ENCODE data around the gene PDS5A. TPM values are rescaled to one million over a fixed set of nuclear protein-coding genes. Genes with fewer than 3 reads are reported as not detected.
"Not testable (repeated sequence)": the region's sequence is repeated elsewhere in the genome, so short reads cannot be mapped to it uniquely, and the experiment has no call there.

PDS5A gene, protein sequence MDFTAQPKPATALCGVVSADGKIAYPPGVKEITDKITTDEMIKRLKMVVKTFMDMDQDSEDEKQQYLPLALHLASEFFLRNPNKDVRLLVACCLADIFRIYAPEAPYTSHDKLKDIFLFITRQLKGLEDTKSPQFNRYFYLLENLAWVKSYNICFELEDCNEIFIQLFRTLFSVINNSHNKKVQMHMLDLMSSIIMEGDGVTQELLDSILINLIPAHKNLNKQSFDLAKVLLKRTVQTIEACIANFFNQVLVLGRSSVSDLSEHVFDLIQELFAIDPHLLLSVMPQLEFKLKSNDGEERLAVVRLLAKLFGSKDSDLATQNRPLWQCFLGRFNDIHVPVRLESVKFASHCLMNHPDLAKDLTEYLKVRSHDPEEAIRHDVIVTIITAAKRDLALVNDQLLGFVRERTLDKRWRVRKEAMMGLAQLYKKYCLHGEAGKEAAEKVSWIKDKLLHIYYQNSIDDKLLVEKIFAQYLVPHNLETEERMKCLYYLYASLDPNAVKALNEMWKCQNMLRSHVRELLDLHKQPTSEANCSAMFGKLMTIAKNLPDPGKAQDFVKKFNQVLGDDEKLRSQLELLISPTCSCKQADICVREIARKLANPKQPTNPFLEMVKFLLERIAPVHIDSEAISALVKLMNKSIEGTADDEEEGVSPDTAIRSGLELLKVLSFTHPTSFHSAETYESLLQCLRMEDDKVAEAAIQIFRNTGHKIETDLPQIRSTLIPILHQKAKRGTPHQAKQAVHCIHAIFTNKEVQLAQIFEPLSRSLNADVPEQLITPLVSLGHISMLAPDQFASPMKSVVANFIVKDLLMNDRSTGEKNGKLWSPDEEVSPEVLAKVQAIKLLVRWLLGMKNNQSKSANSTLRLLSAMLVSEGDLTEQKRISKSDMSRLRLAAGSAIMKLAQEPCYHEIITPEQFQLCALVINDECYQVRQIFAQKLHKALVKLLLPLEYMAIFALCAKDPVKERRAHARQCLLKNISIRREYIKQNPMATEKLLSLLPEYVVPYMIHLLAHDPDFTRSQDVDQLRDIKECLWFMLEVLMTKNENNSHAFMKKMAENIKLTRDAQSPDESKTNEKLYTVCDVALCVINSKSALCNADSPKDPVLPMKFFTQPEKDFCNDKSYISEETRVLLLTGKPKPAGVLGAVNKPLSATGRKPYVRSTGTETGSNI (N-terminal part only)
- 70.9 and 73.7 TPM in 2 replicates for total RNA-seq

DNA sequence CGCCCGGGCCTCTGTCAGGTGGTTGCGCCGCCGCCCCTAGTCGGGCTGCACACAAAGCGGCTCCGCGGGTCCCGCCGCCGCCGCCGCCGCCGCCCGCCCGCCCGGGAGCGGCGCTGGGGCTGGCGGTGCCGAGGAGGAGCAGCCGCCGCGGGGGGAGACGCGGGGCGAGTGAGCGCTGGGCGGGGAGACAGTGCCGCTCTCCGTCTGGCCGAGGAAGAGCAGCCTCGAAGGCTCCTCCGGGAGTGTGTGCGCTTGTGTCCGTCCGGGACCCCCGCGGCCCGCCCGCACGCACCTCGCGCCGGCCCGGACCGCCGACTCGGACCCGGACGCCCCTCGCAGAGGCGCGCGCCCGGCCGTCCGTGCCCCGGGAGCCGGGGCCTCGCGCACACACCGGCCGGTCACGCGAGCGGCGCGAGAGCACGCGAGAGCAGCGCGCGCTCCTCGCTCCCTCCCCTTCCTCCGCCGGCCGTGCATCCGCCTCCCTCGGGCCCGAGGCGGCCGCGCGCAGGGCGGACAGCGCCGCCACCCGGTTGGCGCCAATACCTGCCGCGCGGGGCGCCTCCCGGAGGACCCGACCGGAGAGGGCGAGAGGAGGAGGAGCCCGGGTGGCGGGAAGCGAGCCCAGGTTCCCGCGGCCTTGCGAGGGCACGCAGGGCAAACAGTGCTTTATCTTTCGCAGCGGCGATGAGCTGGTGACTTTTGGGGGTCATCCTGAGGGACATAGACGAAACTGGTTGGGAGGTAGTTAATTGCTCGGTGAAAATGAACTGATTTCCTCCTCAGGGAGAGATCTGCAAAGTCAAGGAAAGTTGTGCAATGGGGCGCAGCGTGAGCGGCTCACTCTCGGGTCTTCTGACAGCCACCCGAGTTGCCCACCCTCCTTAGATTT, at the start of gene PDS5A:
PDS5A (minus strand) TSS at position 423 of the 889 bp plus-strand sequence. CDS start 1,334 bp downstream, outside the sequence.
- TF ChIP-seq, protein P1, sequence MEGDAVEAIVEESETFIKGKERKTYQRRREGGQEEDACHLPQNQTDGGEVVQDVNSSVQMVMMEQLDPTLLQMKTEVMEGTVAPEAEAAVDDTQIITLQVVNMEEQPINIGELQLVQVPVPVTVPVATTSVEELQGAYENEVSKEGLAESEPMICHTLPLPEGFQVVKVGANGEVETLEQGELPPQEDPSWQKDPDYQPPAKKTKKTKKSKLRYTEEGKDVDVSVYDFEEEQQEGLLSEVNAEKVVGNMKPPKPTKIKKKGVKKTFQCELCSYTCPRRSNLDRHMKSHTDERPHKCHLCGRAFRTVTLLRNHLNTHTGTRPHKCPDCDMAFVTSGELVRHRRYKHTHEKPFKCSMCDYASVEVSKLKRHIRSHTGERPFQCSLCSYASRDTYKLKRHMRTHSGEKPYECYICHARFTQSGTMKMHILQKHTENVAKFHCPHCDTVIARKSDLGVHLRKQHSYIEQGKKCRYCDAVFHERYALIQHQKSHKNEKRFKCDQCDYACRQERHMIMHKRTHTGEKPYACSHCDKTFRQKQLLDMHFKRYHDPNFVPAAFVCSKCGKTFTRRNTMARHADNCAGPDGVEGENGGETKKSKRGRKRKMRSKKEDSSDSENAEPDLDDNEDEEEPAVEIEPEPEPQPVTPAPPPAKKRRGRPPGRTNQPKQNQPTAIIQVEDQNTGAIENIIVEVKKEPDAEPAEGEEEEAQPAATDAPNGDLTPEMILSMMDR (IDR thresholded peaks at IDR 0.05; ENCODE audit: extremely low read depth, low read depth, low read length) = peak; percentile 74
- Histone ChIP-seq H3K4me2 (ENCODE audit: insufficient read depth, low read length) (peak within 1 kb of the TSS; percentile 97), H3K4me1 (ENCODE audit: insufficient read depth, low read length) (peaks cover 16% of the 10 kb centered on the region), H3K36me3 (ENCODE audit: insufficient read depth, low read length) (peaks cover 13% of the 10 kb centered on the region), H3K27ac (ENCODE audit: low read depth, low read length) (peak within 1 kb of the TSS; percentile 78), H2AFZ (ENCODE audit: low read length) (peak within 1 kb of the TSS; percentile 99), H3K79me2 (ENCODE audit: insufficient read depth, low read length) (peaks cover 45% of the 10 kb centered on the region), H3K27me3 (ENCODE audit: insufficient read depth, low read length) (no peaks in the 10 kb centered on the region), H3K9me3 (ENCODE audit: low read depth, low read length) (no peaks in the 10 kb centered on the region), H4K20me1 (ENCODE audit: insufficient read depth, low read length) (peaks cover 20% of the 10 kb centered on the region), H3K4me3 (ENCODE audit: insufficient read depth, low read length) (peak within 1 kb of the TSS; percentile 89)
- peak; percentile 98 for DNase-seq (ENCODE audit: insufficient read length, low spot score, missing footprints)

DNA sequence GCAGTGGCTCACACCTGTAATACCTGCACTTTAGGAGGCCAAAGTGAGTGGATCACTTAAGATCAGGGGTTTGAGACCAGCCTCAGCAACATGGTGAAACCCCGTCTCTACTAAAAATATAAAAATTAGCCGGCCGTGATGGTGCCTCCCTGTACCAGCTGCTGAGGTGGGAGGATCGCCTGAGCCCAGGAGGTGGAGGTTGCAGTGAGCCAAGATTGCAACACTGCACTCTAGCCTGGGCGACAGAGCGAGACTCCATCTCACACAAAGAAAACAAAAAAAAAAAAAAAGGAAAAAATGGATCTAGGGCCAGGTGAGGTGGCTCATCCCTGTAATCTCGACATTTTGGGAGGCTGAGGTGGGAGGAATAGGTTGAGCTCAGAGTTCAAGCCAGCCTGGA, 46.3 kb upstream of the PDS5A start:
- H3K9me3 ChIP-seq (ENCODE audit: low read depth, low read length); H2AFZ ChIP-seq (ENCODE audit: low read length); H3K4me3 ChIP-seq (ENCODE audit: insufficient read depth, low read length); H4K20me1 ChIP-seq (ENCODE audit: insufficient read depth, low read length); H3K4me1 ChIP-seq (ENCODE audit: insufficient read depth, low read length); H3K4me2 ChIP-seq (ENCODE audit: insufficient read depth, low read length); H3K79me2 ChIP-seq (ENCODE audit: insufficient read depth, low read length); H3K27ac ChIP-seq (ENCODE audit: low read depth, low read length); DNase-seq (ENCODE audit: insufficient read length, low spot score, missing footprints); H3K36me3 ChIP-seq (ENCODE audit: insufficient read depth, low read length); H3K27me3 ChIP-seq (ENCODE audit: insufficient read depth, low read length): not testable (repeated sequence)

DNA sequence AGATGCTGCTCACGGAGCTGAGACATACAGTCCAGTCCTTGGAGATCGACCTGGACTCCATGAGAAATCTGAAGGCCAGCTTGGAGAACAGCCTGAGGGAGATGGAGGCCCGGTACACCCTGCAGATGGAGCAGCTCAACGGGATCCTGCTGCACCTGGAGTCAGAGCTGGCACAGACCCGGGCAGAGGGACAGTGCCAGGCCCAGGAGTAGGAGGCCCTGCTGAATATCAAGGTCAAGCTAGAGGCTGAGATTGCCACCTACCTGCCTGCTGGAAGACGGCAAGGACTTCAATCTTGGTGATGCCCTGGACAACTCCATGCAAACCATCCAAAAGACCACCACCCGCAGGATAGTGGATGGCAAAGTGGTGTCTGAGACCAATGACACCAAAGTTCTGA, 43.4 kb upstream of the PDS5A start:
- not testable (repeated sequence) for H4K20me1 ChIP-seq (ENCODE audit: insufficient read depth, low read length); DNase-seq (ENCODE audit: insufficient read length, low spot score, missing footprints); H2AFZ ChIP-seq (ENCODE audit: low read length); H3K27ac ChIP-seq (ENCODE audit: low read depth, low read length); H3K4me3 ChIP-seq (ENCODE audit: insufficient read depth, low read length); H3K36me3 ChIP-seq (ENCODE audit: insufficient read depth, low read length); H3K4me2 ChIP-seq (ENCODE audit: insufficient read depth, low read length); H3K9me3 ChIP-seq (ENCODE audit: low read depth, low read length); H3K27me3 ChIP-seq (ENCODE audit: insufficient read depth, low read length); H3K79me2 ChIP-seq (ENCODE audit: insufficient read depth, low read length); H3K4me1 ChIP-seq (ENCODE audit: insufficient read depth, low read length)

DNA sequence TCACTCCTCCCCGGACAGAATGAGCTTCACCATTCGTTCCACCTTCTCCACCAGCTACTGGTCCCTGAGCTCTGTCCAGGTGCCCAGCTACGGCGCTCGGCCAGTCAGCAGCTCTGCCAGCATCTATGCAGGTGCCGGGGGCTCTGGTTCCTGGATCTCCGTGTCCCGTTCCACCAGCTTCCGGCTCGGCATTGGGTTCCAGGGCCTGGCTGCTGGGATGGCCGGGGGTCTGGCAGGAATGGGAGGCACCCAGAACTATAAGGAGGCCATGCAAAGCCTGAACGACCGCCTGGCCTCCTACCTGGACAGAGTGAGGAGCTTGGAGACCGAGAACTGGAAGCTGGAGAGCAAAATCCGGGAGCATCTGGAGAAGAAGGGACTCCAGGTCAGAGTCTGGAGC, 42.5 kb upstream of the PDS5A start:
- no peaks in the 10 kb centered on the region for H3K4me1 ChIP-seq (ENCODE audit: insufficient read depth, low read length)
- no peak overlapping the region for H3K4me3 ChIP-seq (ENCODE audit: insufficient read depth, low read length)
- no peak overlapping the region for H3K27ac ChIP-seq (ENCODE audit: low read depth, low read length)
- no peak overlapping the region for H3K4me2 ChIP-seq (ENCODE audit: insufficient read depth, low read length)
- no peaks in the 10 kb centered on the region for H3K36me3 ChIP-seq (ENCODE audit: insufficient read depth, low read length)
- H3K79me2 ChIP-seq (ENCODE audit: insufficient read depth, low read length) = no peaks in the 10 kb centered on the region
- H3K9me3 ChIP-seq (ENCODE audit: low read depth, low read length) = no peaks in the 10 kb centered on the region
- no peaks in the 10 kb centered on the region for H4K20me1 ChIP-seq (ENCODE audit: insufficient read depth, low read length)
- TF ChIP-seq, protein P1 (IDR thresholded peaks at IDR 0.05; ENCODE audit: extremely low read depth, low read depth, low read length) = no peak
- no peak for DNase-seq (ENCODE audit: insufficient read length, low spot score, missing footprints)
- no peaks in the 10 kb centered on the region for H3K27me3 ChIP-seq (ENCODE audit: insufficient read depth, low read length)
- H2AFZ ChIP-seq (ENCODE audit: low read length) = no peak overlapping the region
